Esophagus squamous epithelium (tissue), 5 donors: ENCODE results near the gene ZSCAN25. TPM values are rescaled to one million over a fixed set of nuclear protein-coding genes. Genes with fewer than 3 reads are reported as not detected.
"Not testable (repeated sequence)": the region's sequence is repeated elsewhere in the genome, so short reads cannot be mapped to it uniquely, and the experiment has no call there.

Experiments
- DNase-seq: peaks from one replicate; lab custom pipeline; 2025; lab: John Stamatoyannopoulos, UW
- H3K27ac ChIP-seq, 4 donors: fragments of 200-600 bp; sonication (generic); one replicate each; pipeline ENCODE4 v1.5.1; 2016 to 2019; ENCODE audit warnings: mild to moderate bottlenecking in 1 of 4
- H3K27me3 ChIP-seq, 4 donors: fragments of 200-600 bp; sonication (generic); 1 replicate in 3 of 4; 2 replicates in 1 of 4; pipeline versions ENCODE4 v1.5.1 to v1.6.0; 2017 to 2021; ENCODE audit warnings: antibody characterized with exemption in 1 of 4
- H3K36me3 ChIP-seq, 3 donors: fragments of 200-600 bp; sonication (generic); one replicate each; pipeline ENCODE4 v1.5.1; 2016 to 2019
- H3K4me1 ChIP-seq, 3 donors: fragments of 200-600 bp; sonication (generic); one replicate each; pipeline ENCODE4 v1.5.1; 2017 to 2019
- H3K4me3 ChIP-seq, 4 donors: fragments of 200-600 bp; sonication (generic); 1 replicate in 3 of 4; 2 replicates in 1 of 4; pipeline ENCODE4 v1.5.1; 2016 to 2019; ENCODE audit warnings: mild to moderate bottlenecking in 2 of 4, moderate library complexity in 1 of 4
- H3K9me3 ChIP-seq, 3 donors: fragments of 200-600 bp; sonication (generic); one replicate each; pipeline ENCODE4 v1.5.1; 2016 to 2019
- POLR2A ChIP-seq, 4 donors: fragments of 450-650 bp; IDR thresholded peaks; one replicate each; pipeline ENCODE4 v1.6.1; 2017; ENCODE audit warnings: antibody characterized with exemption in 4 of 4, mild to moderate bottlenecking in 4 of 4, moderate library complexity in 3 of 4
- WGBS, 2 donors: methylation state at CpG; one replicate each; pipeline ENCODE4 v1.1.5; 2018; 5-methylcytosine and 5-hydroxymethylcytosine counted together
- intact Hi-C: fragments of 100-400 bp; cut with DNase I; formaldehyde crosslinking; loops from one replicate; pipeline ENCODE4 v1.15.0; 2022
- total RNA-seq, 4 donors: library from RNA; depleted of rRNA; stranded (reverse); fragments of >200 nt; gene quantifications; one replicate each; pipeline ENCODE4 v1.1.0, GENCODE V29; 2016
- TF ChIP-seq, protein P1 (sequence below), 6 experiments: fragments of 450-650 bp in 4 of 6; fragments of 200-600 bp in 2 of 6; sonication (generic) in 2 of 6; IDR thresholded peaks; one replicate each; pipeline ENCODE4 v1.5.1; 2016 to 2019; ENCODE audit warnings: antibody characterized with exemption in 6 of 6, mild to moderate bottlenecking in 4 of 6, moderate library complexity in 4 of 6
- donor health status: DM: yes; HTN: yes; CAD: no.

The ZSCAN25 gene
- total RNA-seq, 4 donors from 2014 or later = 8.0 to 19.1 (median 14.9) TPM

DNA sequence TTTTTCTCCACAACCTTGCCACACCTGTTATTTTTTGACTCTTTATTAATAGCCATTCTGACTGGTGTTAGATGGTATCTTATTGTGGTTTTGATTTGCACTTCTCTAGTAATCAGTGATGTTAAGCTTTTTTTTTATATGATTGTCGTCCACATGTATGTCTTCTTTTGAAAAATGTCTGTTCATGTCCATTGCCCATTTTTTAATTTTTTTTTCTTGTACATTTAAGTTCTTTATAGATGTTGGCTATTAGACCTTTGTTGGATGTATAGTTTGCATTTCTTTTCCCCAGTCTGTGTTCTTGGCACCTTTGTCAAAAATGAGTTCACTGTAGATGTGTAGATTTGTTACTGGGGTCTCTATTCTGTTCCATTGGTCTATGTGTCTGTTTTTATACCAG lies 28.8 kb downstream of the ZSCAN25 start:
- intact Hi-C loops = no loop called here
- H3K27me3 ChIP-seq = no peaks in the 10 kb centered on the region
- H3K4me1 ChIP-seq = no peaks in the 10 kb centered on the region
- TF ChIP-seq, protein P1, sequence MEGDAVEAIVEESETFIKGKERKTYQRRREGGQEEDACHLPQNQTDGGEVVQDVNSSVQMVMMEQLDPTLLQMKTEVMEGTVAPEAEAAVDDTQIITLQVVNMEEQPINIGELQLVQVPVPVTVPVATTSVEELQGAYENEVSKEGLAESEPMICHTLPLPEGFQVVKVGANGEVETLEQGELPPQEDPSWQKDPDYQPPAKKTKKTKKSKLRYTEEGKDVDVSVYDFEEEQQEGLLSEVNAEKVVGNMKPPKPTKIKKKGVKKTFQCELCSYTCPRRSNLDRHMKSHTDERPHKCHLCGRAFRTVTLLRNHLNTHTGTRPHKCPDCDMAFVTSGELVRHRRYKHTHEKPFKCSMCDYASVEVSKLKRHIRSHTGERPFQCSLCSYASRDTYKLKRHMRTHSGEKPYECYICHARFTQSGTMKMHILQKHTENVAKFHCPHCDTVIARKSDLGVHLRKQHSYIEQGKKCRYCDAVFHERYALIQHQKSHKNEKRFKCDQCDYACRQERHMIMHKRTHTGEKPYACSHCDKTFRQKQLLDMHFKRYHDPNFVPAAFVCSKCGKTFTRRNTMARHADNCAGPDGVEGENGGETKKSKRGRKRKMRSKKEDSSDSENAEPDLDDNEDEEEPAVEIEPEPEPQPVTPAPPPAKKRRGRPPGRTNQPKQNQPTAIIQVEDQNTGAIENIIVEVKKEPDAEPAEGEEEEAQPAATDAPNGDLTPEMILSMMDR (IDR thresholded peaks at IDR 0.05) = no peak
- TF ChIP-seq POLR2A (IDR thresholded peaks at IDR 0.05) = no peak
- H3K27ac ChIP-seq = no peak overlapping the region
- 89 to 95% methylated on average over 1 of the region's 1 CpG for WGBS, 2 donors
- H3K9me3 ChIP-seq = no peaks in the 10 kb centered on the region
- H3K36me3 ChIP-seq = peaks cover 0 to 50% (median 0%) of the 10 kb centered on the region in 3 donors
- H3K4me3 ChIP-seq = no peak overlapping the region
- DNase-seq = no peak

DNA sequence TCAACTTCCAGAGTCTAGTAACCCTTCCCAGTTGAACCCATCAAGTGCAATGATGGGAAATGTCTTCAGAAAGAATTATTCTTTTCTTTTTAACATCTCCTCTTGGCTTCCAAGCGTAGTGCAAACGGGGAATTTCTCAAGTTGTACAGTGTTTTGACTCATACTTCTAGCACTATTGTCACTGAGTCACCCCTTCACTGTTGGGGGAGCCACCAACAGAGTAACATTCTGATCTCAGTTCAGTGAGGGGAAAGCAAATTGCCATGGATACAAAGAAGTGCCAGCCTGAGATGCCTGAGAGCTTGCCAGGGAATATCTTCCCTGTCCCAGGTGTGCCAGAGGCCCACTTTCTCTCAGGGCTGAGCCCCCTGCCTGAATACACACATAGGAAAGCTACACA lies 32.1 kb downstream of the ZSCAN25 start:
- no peak overlapping the region for H3K4me3 ChIP-seq
- no peak for DNase-seq
- H3K27ac ChIP-seq = no peak overlapping the region
- no peaks in the 10 kb centered on the region for H3K27me3 ChIP-seq
- intact Hi-C loops = no loop called here
- H3K4me1 ChIP-seq = no peaks in the 10 kb centered on the region
- TF ChIP-seq, protein P1 (IDR thresholded peaks at IDR 0.05) = no peak
- TF ChIP-seq POLR2A (IDR thresholded peaks at IDR 0.05) = no peak
- peaks cover 0 to 50% (median 0%) of the 10 kb centered on the region in 3 donors for H3K36me3 ChIP-seq
- 89 to 96% methylated on average over 2 of the region's 2 CpGs for WGBS, 2 donors
- H3K9me3 ChIP-seq = no peaks in the 10 kb centered on the region

DNA sequence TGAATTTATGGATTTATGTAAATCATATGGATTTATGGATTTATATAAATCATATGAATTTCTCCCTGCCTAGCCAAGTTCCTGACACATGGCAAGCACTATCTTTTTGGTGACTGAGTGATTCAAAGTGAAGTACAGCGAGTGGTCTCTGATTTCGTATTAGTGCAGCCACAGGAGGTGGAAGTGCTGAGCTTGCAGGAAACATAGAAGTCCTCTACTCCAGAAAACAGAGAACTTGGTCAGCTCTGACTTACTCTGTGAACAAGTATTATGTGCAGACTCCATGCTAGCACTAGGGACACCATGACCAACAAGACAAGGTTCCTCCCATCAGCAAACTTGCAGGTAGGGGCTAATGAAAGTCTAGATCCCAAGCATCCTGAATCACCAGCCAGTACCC lies 34.5 kb downstream of the ZSCAN25 start:
- no peak overlapping the region for H3K4me3 ChIP-seq
- no peaks in the 10 kb centered on the region for H3K4me1 ChIP-seq
- TF ChIP-seq, protein P1 (IDR thresholded peaks at IDR 0.05) = no peak
- TF ChIP-seq POLR2A (IDR thresholded peaks at IDR 0.05) = no peak
- H3K36me3 ChIP-seq = peaks cover 0 to 34% (median 0%) of the 10 kb centered on the region in 3 donors
- intact Hi-C loops = no loop called here
- H3K9me3 ChIP-seq = peaks cover 0 to 10% (median 0%) of the 10 kb centered on the region in 3 donors
- WGBS, 2 donors = 85 to 96% methylated on average over 2 of the region's 2 CpGs
- no peak for DNase-seq
- no peak overlapping the region for H3K27ac ChIP-seq
- H3K27me3 ChIP-seq = no peaks in the 10 kb centered on the region

DNA sequence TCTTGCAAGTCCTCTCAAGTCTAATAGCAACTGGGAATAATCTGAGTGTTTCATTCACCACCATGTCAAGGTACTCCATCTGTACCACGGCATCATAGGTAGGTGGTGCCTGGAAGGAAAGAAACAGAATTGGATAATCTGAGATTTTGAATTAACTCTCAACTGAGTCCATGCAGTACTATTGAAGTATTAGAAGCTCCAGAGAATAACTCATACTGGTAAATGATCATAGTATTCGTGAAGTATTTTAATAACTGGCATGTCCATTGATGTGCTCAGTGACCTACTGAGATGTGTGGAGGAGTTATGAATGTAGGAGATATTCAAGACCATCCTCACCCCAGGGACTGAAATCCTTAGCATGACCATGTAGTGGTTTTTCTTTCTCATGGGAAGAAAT lies 35.9 kb downstream of the ZSCAN25 start:
- no peak for DNase-seq
- TF ChIP-seq POLR2A (IDR thresholded peaks at IDR 0.05) = no peak
- intact Hi-C loops = no loop called here
- Histone ChIP-seq H3K27me3 (no peaks in the 10 kb centered on the region), H3K4me1 (no peaks in the 10 kb centered on the region), H3K4me3 (no peak overlapping the region), H3K27ac (no peak overlapping the region), H3K9me3 (peaks cover 0 to 14% (median 0%) of the 10 kb centered on the region in 3 donors), H3K36me3 (peaks cover 0 to 26% (median 0%) of the 10 kb centered on the region in 3 donors)
- 95 to 100% methylated on average over 2 of the region's 2 CpGs for WGBS, 2 donors

DNA sequence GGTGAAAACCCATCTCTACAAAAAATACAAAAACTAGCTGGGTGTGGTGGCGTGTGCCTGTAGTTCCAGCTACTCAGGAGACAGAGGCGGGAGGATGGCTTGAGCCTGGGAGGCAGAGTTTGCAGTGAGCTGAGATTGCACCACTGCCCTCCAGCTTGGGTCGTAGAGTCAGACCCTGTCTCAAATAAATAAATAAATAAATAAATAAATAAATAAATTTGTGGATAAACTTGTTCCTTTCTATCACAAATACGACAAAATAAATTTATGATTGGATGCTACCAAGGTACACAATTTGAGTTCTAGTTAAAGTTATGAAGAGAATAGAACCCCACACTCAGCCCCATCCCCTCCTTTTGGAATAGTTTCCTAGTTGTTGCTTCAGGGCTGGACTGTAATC lies 36.5 kb downstream of the ZSCAN25 start:
- H3K4me1 ChIP-seq, H3K27ac ChIP-seq, intact Hi-C loops, H3K4me3 ChIP-seq, H3K27me3 ChIP-seq, DNase-seq: not testable (repeated sequence)
- Histone ChIP-seq H3K9me3 (peaks cover 0 to 18% (median 0%) of the 10 kb centered on the region in 3 donors), H3K36me3 (peaks cover 0 to 22% (median 0%) of the 10 kb centered on the region in 3 donors)
- WGBS, 2 donors = 88 to 90% methylated on average over 4 of the region's 4 CpGs

DNA sequence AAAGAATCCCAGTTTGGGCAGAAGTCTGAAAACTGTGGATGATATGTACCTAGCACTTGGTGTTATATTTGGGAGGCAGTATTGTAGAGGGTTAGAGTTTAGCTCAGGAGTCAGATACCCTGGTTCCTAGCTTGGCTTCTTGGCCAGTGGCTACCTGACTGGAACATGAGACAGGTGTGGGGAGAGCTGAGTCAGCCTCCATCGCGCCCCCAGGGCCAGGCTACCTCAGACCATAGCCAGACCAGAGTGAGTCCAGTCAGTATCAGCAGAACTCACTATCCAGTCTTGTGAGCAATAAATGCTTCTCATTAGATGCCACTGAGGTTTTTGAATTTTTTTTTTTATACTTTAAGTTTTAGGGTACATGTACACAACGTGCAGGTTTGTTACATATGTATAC lies 37.0 kb downstream of the ZSCAN25 start:
- Histone ChIP-seq H3K4me1 (no peaks in the 10 kb centered on the region), H3K9me3 (peaks cover 0 to 20% (median 0%) of the 10 kb centered on the region in 3 donors), H3K27ac (no peak overlapping the region), H3K4me3 (no peak overlapping the region), H3K36me3 (peaks cover 0 to 20% (median 0%) of the 10 kb centered on the region in 3 donors), H3K27me3 (no peaks in the 10 kb centered on the region)
- WGBS, 2 donors = 100% methylated on average over 3 of the region's 3 CpGs
- TF ChIP-seq POLR2A (IDR thresholded peaks at IDR 0.05) = no peak
- TF ChIP-seq, protein P1 (IDR thresholded peaks at IDR 0.05) = no peak
- no peak for DNase-seq
- intact Hi-C loops = no loop called here

DNA sequence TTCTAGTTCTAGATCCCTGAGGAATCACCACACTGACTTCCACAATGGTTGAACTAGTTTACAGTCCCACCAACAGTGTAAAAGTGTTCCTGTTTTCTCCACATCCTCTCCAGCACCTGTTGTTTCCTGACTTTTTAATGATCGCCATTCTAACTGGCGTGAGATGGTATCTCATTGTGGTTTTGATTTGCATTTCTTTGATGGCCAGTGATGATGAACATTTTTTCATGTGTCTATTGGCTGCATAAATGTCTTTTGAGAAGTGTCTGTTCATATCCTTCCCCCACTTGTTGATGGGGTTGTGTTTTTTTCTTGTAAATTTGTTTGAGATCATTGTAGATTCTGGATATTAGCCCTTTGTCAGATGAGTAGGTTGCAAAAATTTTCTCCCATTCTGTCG lies 37.9 kb downstream of the ZSCAN25 start:
- 96 to 98% methylated on average over 3 of the region's 3 CpGs for WGBS, 2 donors
- intact Hi-C loops, H3K27me3 ChIP-seq: not testable (repeated sequence)

DNA sequence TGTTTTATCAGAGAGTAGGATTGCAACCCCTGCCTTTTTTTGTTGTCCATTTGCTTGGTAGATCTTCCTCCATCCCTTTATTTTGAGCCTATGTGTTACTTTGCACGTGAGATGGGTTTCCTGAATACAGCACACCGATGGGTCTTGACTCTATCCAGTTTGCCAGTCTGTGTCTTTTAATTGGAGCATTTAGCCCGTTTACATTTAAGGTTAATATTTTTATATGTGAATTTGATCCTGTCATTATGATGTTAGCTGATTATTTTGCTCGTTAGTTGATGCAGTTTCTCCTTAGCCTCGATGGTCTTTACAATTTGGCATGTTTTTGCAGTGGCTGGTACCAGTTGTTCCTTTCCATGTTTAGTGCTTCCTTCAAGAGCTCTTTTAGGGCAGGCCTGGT lies 41.1 kb downstream of the ZSCAN25 start:
- intact Hi-C loops = not testable (repeated sequence)

More for the DNA sequence above, 37.9 kb downstream of the ZSCAN25 start:
- peaks cover 0 to 28% (median 5%) of the 10 kb centered on the region in 3 donors for H3K9me3 ChIP-seq
- H3K27ac ChIP-seq, H3K4me3 ChIP-seq, H3K4me1 ChIP-seq, DNase-seq: not testable (repeated sequence)
- peaks cover 0 to 20% (median 0%) of the 10 kb centered on the region in 3 donors for H3K36me3 ChIP-seq

More for the DNA sequence above, 41.1 kb downstream of the ZSCAN25 start:
- H3K36me3 ChIP-seq = peaks cover 0 to 44% (median 0%) of the 10 kb centered on the region in 3 donors
- not testable (repeated sequence) for H3K4me3 ChIP-seq, H3K4me1 ChIP-seq, H3K27me3 ChIP-seq, DNase-seq, H3K27ac ChIP-seq
- H3K9me3 ChIP-seq = peaks cover 0 to 32% (median 8%) of the 10 kb centered on the region in 3 donors
- 90 to 92% methylated on average over 5 of the region's 5 CpGs for WGBS, 2 donors
